Peyer's patch (tissue), 4 donors: Measurements from ENCODE around the gene MPV17L.
"Not testable (repeated sequence)": the region's sequence is repeated elsewhere in the genome, so short reads cannot be mapped to it uniquely, and the experiment has no call there.

Source experiments
- CTCF ChIP-seq, 6 experiments: fragments of 450-650 bp in 4 of 6; fragments of 200-600 bp in 2 of 6; sonication (generic) in 1 of 6; IDR thresholded peaks; one replicate each; pipeline ENCODE4 v1.5.1; 2017 to 2019; ENCODE audit warnings: antibody characterized with exemption in 6 of 6, mild to moderate bottlenecking in 3 of 6, moderate library complexity in 1 of 6
- POLR2A ChIP-seq, 2 donors: fragments of 450-650 bp; IDR thresholded peaks; one replicate each; pipeline ENCODE4 v1.5.1; 2017; ENCODE audit warnings: antibody characterized with exemption in 2 of 2, mild to moderate bottlenecking in 2 of 2, moderate library complexity in 2 of 2

- not testable (repeated sequence) for TF ChIP-seq CTCF, POLR2A (IDR thresholded peaks at IDR 0.05)
These were observed 2.5 kb upstream of the MPV17L start for GRCh38 chr16:15393025-15393424.
